AG04449 (cell line): ENCODE results near the gene SLCO1B1.

Source experiments
- CTCF ChIA-PET: fragments of 350-600 bp; formaldehyde crosslinking; extraction: SDS; loops from one replicate; lab custom pipeline; 2021; ENCODE audit warnings: antibody characterized with exemption; lab: Yijun Ruan, JAX
- POLR2A ChIA-PET: fragments of 400-600, 350-600 bp; formaldehyde crosslinking; extraction: SDS; loops from one replicate; lab custom pipeline; 2020; ENCODE audit warnings: antibody characterized with exemption, inconsistent platforms; lab: Yijun Ruan, JAX
- DNase-seq: peaks from one replicate; pipeline ENCODE4 v3.0.0-alpha.2; 2010; ENCODE audit warnings: low read depth, low spot score
- H3K4me3 ChIP-seq: 2 replicates; pipeline ENCODE4 v1.5.1; 2011; ENCODE audit warnings: low read depth, mild to moderate bottlenecking, control low read depth, low read length
- CTCF ChIP-seq: IDR thresholded peaks from one replicate; pipeline ENCODE4 v1.5.1; 2011; ENCODE audit warnings: mild to moderate bottlenecking, moderate library complexity, low read length, control low read depth, inconsistent platforms; ENCODE audit not compliant: insufficient read depth; ENCODE audit errors: missing control alignments

Gene SLCO1B1

GRCh38 chr12:21220266-21220665 lies 89.3 kb downstream of the SLCO1B1 start:
- no peak overlapping the region for H3K4me3 ChIP-seq
- POLR2A ChIA-PET, result no interaction called here
- no peak for DNase-seq
- no peak for TF ChIP-seq CTCF
- CTCF ChIA-PET, result no interaction called here

- no peak for TF ChIP-seq CTCF
- ChIA-PET CTCF (no interaction called here), POLR2A (no interaction called here)
- no peak overlapping the region for H3K4me3 ChIP-seq
- DNase-seq, result no peak
Measured at GRCh38 chr12:21221072-21221471, 90.1 kb downstream of the SLCO1B1 start.

- ChIA-PET POLR2A (no interaction called here), CTCF (no interaction called here)
- no peak for DNase-seq
Measured at GRCh38 chr12:21221778-21222177, 90.8 kb downstream of the SLCO1B1 start.

GRCh38 chr12:21223930-21224329 lies 92.9 kb downstream of the SLCO1B1 start:
- DNase-seq, result no peak
- ChIA-PET CTCF (no interaction called here), POLR2A (no interaction called here)
- no peak overlapping the region for H3K4me3 ChIP-seq
- TF ChIP-seq CTCF, result no peak

More at GRCh38 chr12:21221778-21222177, 90.8 kb downstream of the SLCO1B1 start:
- no peak overlapping the region for H3K4me3 ChIP-seq
- no peak for TF ChIP-seq CTCF

GRCh38 chr12:21234395-21234794 lies 103.4 kb downstream of the SLCO1B1 start:
- no peak overlapping the region for H3K4me3 ChIP-seq
- POLR2A ChIA-PET, result no interaction called here
- CTCF ChIA-PET, result interaction anchor here (1.0 kb wide), 1 partner anchor 14 kb away, joined by 4 read pairs; no protein-coding TSS in a partner anchor
- no peak for TF ChIP-seq CTCF
- DNase-seq, result no peak

- no peak for DNase-seq
- ChIA-PET POLR2A (no interaction called here), CTCF (no interaction called here)
- TF ChIP-seq CTCF, result no peak
- H3K4me3 ChIP-seq, result no peak overlapping the region
Measured at GRCh38 chr12:21239866-21240265, 108.9 kb downstream of the SLCO1B1 start.
